Lower lobe of right lung (tissue), 2 donors: ENCODE results near the gene PDZD8. TPM values are rescaled to one million over a fixed set of nuclear protein-coding genes. Genes with fewer than 3 reads are reported as not detected.

Source experiments
- ATAC-seq, 2 donors: fragments of 200-7000 bp; cut with Tn5 transposase; one replicate each; pipeline ENCODE4 v1.9.1; 2020 to 2022; ENCODE audit warnings: mild to moderate bottlenecking in 2 of 2, moderate library complexity in 2 of 2
- DNase-seq: peaks from one replicate; pipeline ENCODE4 v3.0.0-alpha.2; 2020
- H3K27ac ChIP-seq: fragments of 200-600 bp; one replicate; pipeline ENCODE4 v1.8.0; 2022
- H3K27me3 ChIP-seq: fragments of 200-600 bp; one replicate; pipeline ENCODE4 v1.8.0; 2022; ENCODE audit warnings: low read depth
- H3K36me3 ChIP-seq: fragments of 200-600 bp; one replicate; pipeline ENCODE4 v1.8.0; 2022; ENCODE audit warnings: mild to moderate bottlenecking
- H3K4me1 ChIP-seq: fragments of 200-600 bp; one replicate; pipeline ENCODE4 v1.8.0; 2022
- H3K4me3 ChIP-seq: fragments of 200-600 bp; one replicate; pipeline ENCODE4 v1.8.0; 2022; ENCODE audit warnings: mild to moderate bottlenecking
- H3K9me3 ChIP-seq: fragments of 200-600 bp; one replicate; pipeline ENCODE4 v1.8.0; 2022
- intact Hi-C: fragments of 100-400 bp; cut with DNase I; formaldehyde crosslinking; loops from one replicate; pipeline ENCODE4 v1.11.0; 2022
- total RNA-seq: library from RNA; stranded (reverse); fragmentation: NEBNext Ultra II Directional; extraction: Animal tissue kit (Norgen Biotek cat#: 25700); gene quantifications from one replicate; pipeline ENCODE4 v1.2.1, GENCODE V29; 2021
- TF ChIP-seq, protein P1 (sequence below): fragments of 200-600 bp; IDR thresholded peaks from one replicate; pipeline ENCODE4 v1.8.0; 2022; ENCODE audit warnings: antibody characterized with exemption, mild to moderate bottlenecking
- donor health status: DM: no; HTN: yes; CAD: no; lungs with severe emphysema.

The PDZD8 gene
- total RNA-seq, 1 donor from 2014 or later: 29.4 TPM

DNA sequence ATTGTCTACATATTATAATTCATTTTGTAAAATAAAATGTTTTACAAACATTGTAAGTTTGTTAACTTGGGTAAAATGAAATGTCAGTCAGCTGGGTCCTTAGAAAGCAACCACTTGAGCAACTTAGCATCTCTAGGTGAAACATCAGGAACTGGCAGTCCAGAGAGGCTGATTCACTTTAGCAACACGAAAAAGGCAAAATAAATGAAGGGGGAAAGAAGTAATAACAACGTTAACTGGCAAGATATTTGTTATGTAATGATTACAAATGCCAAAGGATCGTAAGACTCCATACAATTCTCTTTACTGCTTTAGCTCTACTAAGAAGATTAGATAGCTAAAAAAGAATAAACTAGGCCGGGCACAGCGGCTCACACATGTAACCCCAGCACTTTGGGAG lies 5.0 kb downstream of the PDZD8 start:
- Histone ChIP-seq H3K4me3 (no peak overlapping the region), H3K4me1 (peaks cover 47% of the 10 kb centered on the region), H3K27me3 (no peaks in the 10 kb centered on the region), H3K27ac (no peak overlapping the region), H3K36me3 (no peaks in the 10 kb centered on the region), H3K9me3 (no peaks in the 10 kb centered on the region)
- ATAC-seq (no peak), DNase-seq (no peak)
- intact Hi-C loops: no loop called here
- TF ChIP-seq, protein P1, sequence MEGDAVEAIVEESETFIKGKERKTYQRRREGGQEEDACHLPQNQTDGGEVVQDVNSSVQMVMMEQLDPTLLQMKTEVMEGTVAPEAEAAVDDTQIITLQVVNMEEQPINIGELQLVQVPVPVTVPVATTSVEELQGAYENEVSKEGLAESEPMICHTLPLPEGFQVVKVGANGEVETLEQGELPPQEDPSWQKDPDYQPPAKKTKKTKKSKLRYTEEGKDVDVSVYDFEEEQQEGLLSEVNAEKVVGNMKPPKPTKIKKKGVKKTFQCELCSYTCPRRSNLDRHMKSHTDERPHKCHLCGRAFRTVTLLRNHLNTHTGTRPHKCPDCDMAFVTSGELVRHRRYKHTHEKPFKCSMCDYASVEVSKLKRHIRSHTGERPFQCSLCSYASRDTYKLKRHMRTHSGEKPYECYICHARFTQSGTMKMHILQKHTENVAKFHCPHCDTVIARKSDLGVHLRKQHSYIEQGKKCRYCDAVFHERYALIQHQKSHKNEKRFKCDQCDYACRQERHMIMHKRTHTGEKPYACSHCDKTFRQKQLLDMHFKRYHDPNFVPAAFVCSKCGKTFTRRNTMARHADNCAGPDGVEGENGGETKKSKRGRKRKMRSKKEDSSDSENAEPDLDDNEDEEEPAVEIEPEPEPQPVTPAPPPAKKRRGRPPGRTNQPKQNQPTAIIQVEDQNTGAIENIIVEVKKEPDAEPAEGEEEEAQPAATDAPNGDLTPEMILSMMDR: no peak

DNA sequence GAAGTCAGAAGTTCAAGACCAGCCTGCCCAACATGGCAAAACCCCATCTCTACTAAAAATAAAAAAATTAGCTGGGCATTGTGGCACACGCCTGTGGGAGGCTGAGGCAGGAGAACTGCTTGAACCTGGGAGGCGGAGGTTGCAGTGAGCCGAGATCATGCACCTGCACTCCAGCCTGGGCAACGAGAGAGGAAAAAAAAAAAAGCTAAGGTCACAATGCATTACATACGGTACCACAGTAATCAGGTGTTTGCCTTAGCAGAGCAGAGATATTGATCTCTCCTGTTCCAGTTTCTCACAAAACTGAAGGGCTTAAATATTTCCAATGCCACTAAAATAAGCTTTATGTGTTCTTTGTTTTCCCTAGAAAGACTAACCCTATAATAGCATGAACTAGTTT lies 7.5 kb downstream of the PDZD8 start:
- Histone ChIP-seq H3K27ac (no peak overlapping the region), H3K4me3 (no peak overlapping the region), H3K27me3 (no peaks in the 10 kb centered on the region), H3K36me3 (no peaks in the 10 kb centered on the region), H3K9me3 (no peaks in the 10 kb centered on the region), H3K4me1 (peaks cover 44% of the 10 kb centered on the region)
- intact Hi-C loops: no loop called here
- TF ChIP-seq, protein P1: no peak
- ATAC-seq (no peak), DNase-seq (no peak)

DNA sequence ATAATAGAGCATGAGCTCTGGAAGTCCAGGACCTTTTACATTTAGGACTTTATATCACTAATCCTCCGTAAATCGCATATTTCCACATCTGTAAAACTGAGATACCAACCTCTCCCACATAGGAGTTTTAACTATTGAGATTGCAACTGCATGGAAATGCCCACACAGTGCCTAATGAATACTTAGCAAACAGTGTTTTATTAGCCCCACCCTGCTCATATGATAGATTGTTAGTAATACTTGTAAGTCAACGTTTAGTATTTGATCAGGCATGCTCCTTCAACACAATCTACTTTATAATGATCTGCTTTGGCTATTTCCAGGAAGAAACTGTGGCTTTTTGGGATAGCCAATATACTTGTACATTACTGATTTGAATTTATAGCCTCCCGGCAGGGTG lies 8.5 kb downstream of the PDZD8 start:
- ATAC-seq (peak in 1 of 2 donors; percentile 65), DNase-seq (no peak)
- Histone ChIP-seq H3K4me1 (peaks cover 38% of the 10 kb centered on the region), H3K36me3 (no peaks in the 10 kb centered on the region), H3K4me3 (no peak overlapping the region), H3K27me3 (no peaks in the 10 kb centered on the region), H3K9me3 (no peaks in the 10 kb centered on the region), H3K27ac (no peak overlapping the region)
- TF ChIP-seq, protein P1: no peak
- intact Hi-C loops: no loop called here

DNA sequence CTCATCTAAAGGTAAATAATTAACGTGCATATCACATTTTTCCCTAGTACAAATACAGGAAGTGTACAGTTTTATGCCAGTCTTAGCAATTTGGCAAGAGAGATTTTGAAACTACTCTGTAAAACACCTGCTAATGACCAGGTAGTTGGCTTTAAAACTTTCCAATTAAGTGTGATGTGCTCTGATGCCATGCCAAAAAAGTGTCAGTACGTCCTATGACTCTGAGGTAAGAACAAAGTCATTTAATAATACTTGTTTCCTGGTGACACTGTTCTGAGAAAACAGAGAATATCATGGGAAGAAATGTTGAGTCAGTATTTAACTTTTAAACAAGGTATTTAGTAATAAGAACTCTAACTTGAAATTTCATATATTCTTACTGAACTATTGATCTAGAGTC lies 9.6 kb downstream of the PDZD8 start:
- no peak for DNase-seq
- intact Hi-C loops: no loop called here
- Histone ChIP-seq H3K36me3 (no peaks in the 10 kb centered on the region), H3K4me3 (no peak overlapping the region), H3K27ac (no peak overlapping the region), H3K9me3 (no peaks in the 10 kb centered on the region), H3K4me1 (peaks cover 42% of the 10 kb centered on the region), H3K27me3 (no peaks in the 10 kb centered on the region)
- TF ChIP-seq, protein P1: no peak
- peak; percentile 73 to 83 for ATAC-seq

DNA sequence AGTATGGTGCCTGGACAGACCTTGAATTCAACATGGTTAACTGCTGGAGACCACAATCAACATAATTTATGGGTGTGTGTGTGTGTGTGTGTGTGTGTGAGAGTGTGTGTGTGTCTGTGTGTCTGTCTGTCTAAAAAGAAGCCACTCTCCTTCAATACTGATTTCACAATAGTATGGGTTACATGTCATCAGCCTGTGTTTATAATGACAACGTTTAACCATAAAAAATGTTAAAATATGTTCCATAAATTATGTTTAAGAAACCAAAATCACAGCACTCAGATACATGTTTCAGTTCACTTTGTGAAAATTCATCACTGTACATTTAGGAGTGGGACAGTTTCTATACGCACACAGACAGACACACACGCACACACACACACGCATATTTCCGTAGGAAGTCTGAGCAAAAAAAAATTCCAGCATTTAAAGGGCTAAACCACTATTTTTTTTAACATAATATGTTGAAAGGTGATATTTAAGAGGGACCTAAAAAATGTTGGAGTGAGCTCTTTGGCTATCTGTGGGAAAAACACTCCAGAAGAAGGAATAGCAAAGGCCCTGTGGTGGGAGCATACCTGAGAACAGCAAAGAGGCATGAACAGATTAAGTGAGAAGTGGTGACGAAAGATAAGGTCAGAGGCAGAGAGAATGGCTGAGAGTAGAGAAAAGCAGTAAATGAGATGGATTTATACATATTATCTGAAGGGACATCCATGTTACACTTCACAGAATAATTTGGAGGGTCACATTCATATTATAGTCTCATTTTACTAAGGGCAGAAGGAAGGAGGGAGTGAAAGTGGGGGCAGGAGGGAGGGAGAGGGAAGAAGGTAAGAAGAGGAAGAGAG lies 10.9 kb downstream of the PDZD8 start:
- intact Hi-C loops: no loop called here
- Histone ChIP-seq H3K4me3 (no peak overlapping the region), H3K27ac (no peak overlapping the region), H3K36me3 (no peaks in the 10 kb centered on the region), H3K9me3 (no peaks in the 10 kb centered on the region), H3K4me1 (peaks cover 40% of the 10 kb centered on the region), H3K27me3 (no peaks in the 10 kb centered on the region)
- DNase-seq (no peak), ATAC-seq (no peak)
- TF ChIP-seq, protein P1: no peak
